ENCODE results near the gene PIMREG.

PIMREG gene

DNA sequence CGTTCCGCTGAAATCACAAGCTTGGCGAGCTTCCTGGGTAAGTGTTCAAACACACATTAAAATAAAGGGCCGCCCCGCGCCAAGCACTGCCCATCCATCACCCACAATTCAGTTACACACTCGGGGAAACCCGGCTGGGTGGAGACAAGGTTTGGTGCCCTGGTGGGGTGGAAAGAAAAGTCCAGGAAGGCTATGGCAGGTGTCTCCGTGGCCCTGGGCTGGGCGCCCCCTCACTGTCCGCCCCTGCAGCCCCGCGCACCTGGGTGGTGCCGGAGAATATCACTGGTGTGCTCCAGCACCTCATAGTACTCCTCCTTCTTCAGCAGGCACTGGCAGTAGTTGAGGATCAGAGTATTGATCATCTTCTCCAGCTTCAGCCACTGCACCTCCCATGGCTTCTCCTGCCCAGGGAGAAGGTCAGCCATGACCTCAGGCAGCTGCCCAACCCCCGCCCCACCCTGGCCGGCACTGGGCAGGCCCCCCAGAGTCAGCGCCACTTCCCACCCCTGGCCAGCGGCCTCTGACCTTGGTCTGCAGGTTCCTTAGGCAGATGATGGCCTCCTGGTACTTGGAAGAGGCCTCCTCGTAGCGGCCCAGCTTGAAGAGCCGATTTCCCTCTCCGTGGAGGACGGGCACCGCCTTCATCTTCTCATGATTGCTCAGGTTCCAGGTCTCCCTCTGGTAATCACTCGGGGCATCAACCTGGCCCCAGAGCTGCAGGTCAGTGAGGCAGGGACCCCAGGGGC, 17.7 kb upstream of the PIMREG start:
- TF ChIP-seq, protein P1, sequence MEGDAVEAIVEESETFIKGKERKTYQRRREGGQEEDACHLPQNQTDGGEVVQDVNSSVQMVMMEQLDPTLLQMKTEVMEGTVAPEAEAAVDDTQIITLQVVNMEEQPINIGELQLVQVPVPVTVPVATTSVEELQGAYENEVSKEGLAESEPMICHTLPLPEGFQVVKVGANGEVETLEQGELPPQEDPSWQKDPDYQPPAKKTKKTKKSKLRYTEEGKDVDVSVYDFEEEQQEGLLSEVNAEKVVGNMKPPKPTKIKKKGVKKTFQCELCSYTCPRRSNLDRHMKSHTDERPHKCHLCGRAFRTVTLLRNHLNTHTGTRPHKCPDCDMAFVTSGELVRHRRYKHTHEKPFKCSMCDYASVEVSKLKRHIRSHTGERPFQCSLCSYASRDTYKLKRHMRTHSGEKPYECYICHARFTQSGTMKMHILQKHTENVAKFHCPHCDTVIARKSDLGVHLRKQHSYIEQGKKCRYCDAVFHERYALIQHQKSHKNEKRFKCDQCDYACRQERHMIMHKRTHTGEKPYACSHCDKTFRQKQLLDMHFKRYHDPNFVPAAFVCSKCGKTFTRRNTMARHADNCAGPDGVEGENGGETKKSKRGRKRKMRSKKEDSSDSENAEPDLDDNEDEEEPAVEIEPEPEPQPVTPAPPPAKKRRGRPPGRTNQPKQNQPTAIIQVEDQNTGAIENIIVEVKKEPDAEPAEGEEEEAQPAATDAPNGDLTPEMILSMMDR (IDR thresholded peaks at IDR 0.05; ENCODE audit: borderline replicate concordance, control extremely low read depth, extremely low read depth, insufficient read depth, missing control alignments), result no peak
- DNase-seq (ENCODE audit: low spot score), result peak; percentile 28
- in situ Hi-C loops (cut with MboI; ENCODE audit: low sequenced_read_pairs, unreplicated experiment), result loop anchor here (10.0 kb wide), 1 partner anchor 832 kb away; no protein-coding TSS in a partner anchor

DNA sequence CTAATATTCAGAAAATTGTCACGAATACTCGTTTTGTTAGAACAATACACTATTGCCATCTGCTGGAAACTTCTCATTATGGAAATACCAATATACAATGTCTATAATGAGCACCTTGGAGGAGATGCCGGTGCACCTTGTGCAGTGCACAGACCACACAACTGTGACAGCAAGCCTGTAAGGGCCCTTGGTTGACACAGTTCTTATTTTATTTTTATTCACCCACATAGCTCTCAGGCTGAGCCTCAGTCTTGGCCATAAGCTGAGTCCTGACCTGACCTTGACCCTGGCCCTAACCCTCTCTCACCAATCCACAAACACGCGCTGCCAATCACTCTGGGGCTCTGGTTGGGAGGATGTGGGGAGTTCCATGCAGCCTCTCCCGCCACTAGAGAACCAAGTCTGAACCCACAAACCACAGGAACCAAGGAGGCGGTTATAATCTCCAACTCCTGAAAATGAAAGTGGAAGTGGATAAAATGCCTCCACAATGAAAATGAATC, 16.9 kb upstream of the PIMREG start:
- DNase-seq (ENCODE audit: low spot score), result peak; percentile 51
- in situ Hi-C loops (cut with MboI; ENCODE audit: low sequenced_read_pairs, unreplicated experiment), result loop anchor here (10.0 kb wide), 1 partner anchor 833 kb away; no protein-coding TSS in a partner anchor
- TF ChIP-seq, protein P1 (IDR thresholded peaks at IDR 0.05; ENCODE audit: borderline replicate concordance, control extremely low read depth, extremely low read depth, insufficient read depth, missing control alignments), result peak; percentile 10

DNA sequence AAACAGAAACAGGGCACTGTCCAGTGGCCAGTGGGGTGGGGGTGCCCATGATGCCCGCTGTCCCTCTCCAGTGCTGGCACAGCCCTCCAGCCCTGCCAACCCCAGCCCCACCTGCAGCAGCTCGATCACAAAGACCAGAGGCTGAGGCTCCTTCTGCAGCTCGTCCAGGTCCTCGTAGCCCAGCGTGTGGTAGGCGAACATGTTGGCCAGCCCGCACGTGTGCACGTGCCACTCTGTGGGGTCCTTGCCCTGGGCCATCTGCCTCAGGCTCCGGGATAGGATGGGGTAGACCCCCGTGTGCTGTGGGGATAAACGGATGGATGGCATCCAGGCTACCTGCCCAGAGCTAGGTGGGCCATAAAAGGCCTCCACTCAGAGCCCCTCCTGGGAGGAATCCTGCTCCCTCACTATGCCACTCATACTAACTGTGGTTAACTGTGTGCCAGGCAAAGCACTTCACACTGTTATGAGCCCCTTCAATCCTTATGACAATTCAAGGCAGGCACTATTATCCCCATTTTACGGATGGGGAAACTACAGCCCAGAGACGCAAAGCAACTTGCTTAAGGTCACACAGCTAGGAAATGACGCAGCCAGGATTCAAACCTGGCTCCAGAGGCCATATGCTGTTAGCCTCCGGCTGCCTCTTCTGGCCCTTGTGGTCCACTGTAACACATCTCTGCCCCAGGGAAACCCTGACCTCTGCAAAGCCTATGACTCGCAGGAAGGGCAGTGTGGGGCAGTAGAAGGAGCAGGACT, 15.9 kb upstream of the PIMREG start:
- TF ChIP-seq, protein P1 (IDR thresholded peaks at IDR 0.05; ENCODE audit: borderline replicate concordance, control extremely low read depth, extremely low read depth, insufficient read depth, missing control alignments), result no peak
- no peak for DNase-seq (ENCODE audit: low spot score)
- in situ Hi-C loops (cut with MboI; ENCODE audit: low sequenced_read_pairs, unreplicated experiment), result loop anchor here (10.0 kb wide), 1 partner anchor 834 kb away; no protein-coding TSS in a partner anchor

DNA sequence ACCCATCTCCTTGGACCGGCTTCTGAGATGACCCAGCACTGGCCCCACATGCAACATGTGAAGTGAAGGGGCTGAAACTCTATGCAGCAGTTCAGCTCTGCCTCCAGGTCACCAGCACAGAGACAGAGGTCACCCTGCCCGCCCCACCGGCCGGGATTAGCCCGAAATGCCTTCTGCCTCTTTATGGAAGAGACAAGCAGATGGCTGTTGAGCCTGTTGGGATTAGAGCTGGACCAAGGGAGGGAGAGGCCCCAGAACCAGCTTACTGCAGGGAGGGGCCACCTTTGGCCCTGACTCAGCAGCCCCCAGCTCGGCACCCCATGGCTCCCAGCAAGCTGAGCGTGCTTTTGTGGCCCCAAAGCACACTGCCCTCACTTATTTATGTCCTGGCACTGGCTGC, 15.0 kb upstream of the PIMREG start:
- no peak for DNase-seq (ENCODE audit: low spot score)
- TF ChIP-seq, protein P1 (IDR thresholded peaks at IDR 0.05; ENCODE audit: borderline replicate concordance, control extremely low read depth, extremely low read depth, insufficient read depth, missing control alignments), result no peak
- in situ Hi-C loops (cut with MboI; ENCODE audit: low sequenced_read_pairs, unreplicated experiment), result loop anchor here (10.0 kb wide), 1 partner anchor 834 kb away; no protein-coding TSS in a partner anchor

DNA sequence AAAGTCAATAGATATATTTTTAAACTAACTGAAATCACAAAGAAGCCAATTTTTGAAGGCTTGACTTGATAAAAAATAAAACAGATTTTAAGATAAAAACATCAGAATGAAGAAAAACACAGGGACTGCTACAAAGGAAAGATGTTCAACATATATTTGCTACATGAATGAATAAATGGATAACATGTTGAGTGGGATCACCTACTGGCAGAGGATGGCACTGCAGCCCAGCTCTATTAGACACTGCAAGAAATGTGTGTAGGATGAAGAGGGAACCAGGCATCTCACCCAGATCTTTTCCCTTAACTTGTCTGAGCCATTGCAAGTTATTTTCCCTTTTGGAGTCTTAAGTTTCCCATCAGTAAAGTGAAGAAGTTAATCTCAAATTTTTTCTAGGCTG, 13.5 kb upstream of the PIMREG start:
- TF ChIP-seq, protein P1 (IDR thresholded peaks at IDR 0.05; ENCODE audit: borderline replicate concordance, control extremely low read depth, extremely low read depth, insufficient read depth, missing control alignments), result no peak
- in situ Hi-C loops (cut with MboI; ENCODE audit: low sequenced_read_pairs, unreplicated experiment), result no loop called here
- DNase-seq (ENCODE audit: low spot score), result no peak

DNA sequence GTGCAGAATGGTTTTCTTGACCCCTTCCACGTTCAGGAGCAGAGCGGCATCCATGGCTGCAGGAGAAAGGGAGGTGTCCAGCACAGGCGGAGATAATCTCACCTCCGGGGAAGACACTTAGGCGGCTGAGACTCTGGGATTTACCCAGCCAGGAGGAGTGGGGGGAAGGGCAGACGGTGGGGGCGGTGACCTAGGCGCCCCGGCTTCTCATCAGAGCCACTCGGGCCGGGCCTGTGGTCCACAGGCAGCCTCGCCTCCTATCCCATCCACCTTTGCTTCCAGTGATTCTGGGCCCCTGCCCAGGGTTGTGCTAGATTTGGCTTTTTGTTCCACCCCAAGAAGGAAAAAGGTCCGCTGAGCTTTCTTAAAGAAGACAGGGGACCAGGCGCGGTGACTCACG, 9.2 kb upstream of the PIMREG start, which contains the start of gene AIPL1:
Gene AIPL1, minus strand, starts transcription at position 71 of the 400 bp plus-strand sequence. Its CDS starts 17 bp downstream, at position 54.
- in situ Hi-C loops (cut with MboI; ENCODE audit: low sequenced_read_pairs, unreplicated experiment), result no loop called here
- no peak for DNase-seq (ENCODE audit: low spot score)
- TF ChIP-seq, protein P1 (IDR thresholded peaks at IDR 0.05; ENCODE audit: borderline replicate concordance, control extremely low read depth, extremely low read depth, insufficient read depth, missing control alignments), result no peak

All from GM13976 (cell line).